Measurements from ENCODE around the gene COG4.

The COG4 gene

DNA sequence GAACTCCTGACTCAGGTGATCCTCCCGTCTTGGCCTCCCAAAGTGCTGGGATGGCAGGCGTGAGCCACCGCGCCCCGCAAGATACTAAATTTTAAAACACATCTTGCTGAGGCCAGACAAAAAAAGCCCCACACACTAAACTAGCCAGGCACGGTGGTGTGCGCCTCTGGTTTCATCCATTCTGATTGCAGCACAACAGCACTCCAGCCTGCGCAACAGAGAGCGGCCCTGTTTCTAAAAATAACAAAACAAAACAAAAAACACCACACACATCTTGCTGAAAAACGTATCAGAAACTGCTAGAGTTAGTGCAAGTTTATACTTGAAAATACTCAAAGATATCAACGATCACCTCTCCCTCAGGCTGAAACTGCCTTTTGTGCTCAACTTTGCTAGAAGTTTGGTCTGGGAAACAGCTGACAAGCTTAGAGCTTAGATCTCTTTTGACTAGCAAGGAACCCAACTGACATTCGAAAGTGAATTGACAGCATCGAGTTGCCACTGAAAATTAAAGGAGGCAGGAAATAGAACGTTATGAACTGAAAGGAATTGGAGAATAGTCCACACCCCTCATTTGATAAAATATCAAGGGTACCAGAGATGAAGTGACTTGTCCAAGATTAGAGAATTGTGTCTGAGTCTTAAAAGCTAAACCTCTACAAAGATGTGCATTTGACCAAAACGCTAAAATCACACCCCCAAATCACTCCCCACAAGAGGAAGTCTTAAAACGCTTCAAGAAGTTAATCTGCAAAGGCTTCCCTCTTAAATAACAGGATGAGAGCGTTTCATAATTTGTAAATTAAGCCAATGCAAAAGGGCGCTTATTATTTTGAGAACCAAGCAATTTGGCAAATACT lies 908 bp downstream of the COG4 start:
- H3K9me3 Mint-ChIP-seq: no peaks in the 10 kb centered on the region

DNA sequence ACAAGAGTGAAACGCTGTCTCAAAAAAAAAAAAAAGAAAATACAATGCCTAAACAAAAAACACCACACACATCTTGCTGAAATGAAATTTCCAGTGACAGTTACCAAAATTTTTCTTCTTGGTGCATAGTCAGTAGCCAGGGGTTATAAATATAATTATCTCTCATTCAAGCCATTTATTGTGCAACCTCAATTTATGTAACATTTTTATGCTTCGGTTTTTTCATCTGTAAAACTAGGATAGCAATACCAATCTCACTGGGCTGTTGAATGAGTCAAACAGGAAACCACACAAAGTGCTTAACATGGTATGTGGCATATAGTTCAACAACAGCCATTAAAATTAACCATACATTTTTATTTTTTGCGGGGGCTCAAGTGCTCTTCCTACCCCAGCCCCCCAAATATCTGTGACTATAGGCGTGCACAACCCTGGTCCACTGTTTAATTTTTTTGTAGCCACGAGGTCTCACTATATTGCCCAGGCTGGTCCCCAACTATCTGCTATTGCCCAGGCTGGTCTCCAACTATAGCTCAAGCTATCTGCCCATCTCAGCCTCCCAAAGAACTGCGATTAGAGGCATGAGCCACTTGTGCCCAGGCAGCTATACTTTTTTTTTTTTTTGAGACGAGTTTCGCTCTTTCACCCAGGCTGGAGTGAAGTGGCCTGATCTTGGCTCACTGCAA lies 2.6 kb downstream of the COG4 start:
- DNase-seq (ENCODE audit: low spot score in 2 of 2) (no peak), ATAC-seq (replicated peaks; ENCODE audit: extremely low read depth, poor library complexity, severe bottlenecking) (peak; percentile 40)
- Mint-ChIP-seq H3K4me1 (peaks cover 45% of the 10 kb centered on the region), H3K9me3 (no peaks in the 10 kb centered on the region), H3K27me3 (no peaks in the 10 kb centered on the region), H3K36me3 (ENCODE audit: insufficient read depth) (peaks cover 46% of the 10 kb centered on the region), H3K4me3 (peak overlapping the region; percentile 95), H3K27ac (ENCODE audit: low read depth) (peak overlapping the region; percentile 99)

More for the DNA sequence above, 908 bp downstream of the COG4 start:
- peak overlapping the region; percentile 99 for H3K27ac Mint-ChIP-seq (ENCODE audit: low read depth)
- peak overlapping the region; percentile 95 for H3K4me3 Mint-ChIP-seq
- peaks cover 58% of the 10 kb centered on the region for H3K4me1 Mint-ChIP-seq
- peaks cover 49% of the 10 kb centered on the region for H3K36me3 Mint-ChIP-seq (ENCODE audit: insufficient read depth)
- H3K27me3 Mint-ChIP-seq: no peaks in the 10 kb centered on the region
- DNase-seq (ENCODE audit: low spot score in 2 of 2) (no peak), ATAC-seq (replicated peaks; ENCODE audit: extremely low read depth, poor library complexity, severe bottlenecking) (no peak)

DNA sequence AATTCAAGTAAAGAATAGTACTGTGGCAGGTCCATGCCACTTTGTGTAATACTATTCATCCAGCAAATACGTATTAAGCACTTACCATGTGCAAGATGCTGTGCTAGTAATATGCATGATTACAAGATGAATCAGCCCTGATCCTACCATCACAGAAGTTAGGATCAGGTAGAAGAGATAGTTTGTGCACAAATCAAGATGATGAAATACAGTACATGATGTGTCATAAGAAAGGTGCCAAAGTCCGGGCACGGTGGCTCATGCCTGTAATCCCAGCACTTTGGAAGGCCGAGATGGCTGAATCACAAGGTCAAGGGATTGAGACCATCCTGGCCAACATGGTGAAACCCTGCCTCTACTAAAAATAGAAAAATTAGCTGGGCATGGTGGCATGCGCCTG lies 10.9 kb downstream of the COG4 start:
- no peaks in the 10 kb centered on the region for H3K27me3 Mint-ChIP-seq
- ATAC-seq (replicated peaks; ENCODE audit: extremely low read depth, poor library complexity, severe bottlenecking) (no peak), DNase-seq (ENCODE audit: low spot score in 2 of 2) (no peak)
- peaks cover 52% of the 10 kb centered on the region for H3K36me3 Mint-ChIP-seq (ENCODE audit: insufficient read depth)
- H3K4me3 Mint-ChIP-seq: no peak overlapping the region
- H3K4me1 Mint-ChIP-seq: peaks cover 12% of the 10 kb centered on the region
- H3K9me3 Mint-ChIP-seq: no peaks in the 10 kb centered on the region
- no peak overlapping the region for H3K27ac Mint-ChIP-seq (ENCODE audit: low read depth)

DNA sequence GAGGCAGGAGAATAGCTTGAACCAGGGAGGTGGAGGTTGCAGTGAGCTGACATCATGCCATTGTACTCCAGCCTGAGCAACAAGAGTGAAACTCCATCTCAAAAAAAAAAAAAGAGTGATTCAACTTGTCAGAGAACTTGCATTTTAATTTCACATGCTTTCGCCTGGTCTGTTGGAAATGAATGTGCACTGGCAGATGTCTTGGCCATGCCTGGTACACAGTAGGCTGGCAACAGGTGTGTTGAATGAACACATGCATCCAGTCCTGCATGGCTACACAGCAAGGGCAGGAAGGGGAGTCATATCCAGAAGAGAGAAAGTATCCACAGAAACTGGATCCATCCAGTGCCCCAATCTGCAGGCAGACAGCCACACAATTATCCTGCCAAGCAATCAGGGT lies 11.5 kb downstream of the COG4 start:
- ATAC-seq (replicated peaks; ENCODE audit: extremely low read depth, poor library complexity, severe bottlenecking): no peak
- no peak overlapping the region for H3K4me3 Mint-ChIP-seq
- peaks cover 48% of the 10 kb centered on the region for H3K36me3 Mint-ChIP-seq (ENCODE audit: insufficient read depth)
- peaks cover 12% of the 10 kb centered on the region for H3K4me1 Mint-ChIP-seq
- no peaks in the 10 kb centered on the region for H3K9me3 Mint-ChIP-seq
- H3K27ac Mint-ChIP-seq (ENCODE audit: low read depth): no peak overlapping the region
- DNase-seq (ENCODE audit: low spot score in 2 of 2): no peak
- H3K27me3 Mint-ChIP-seq: no peaks in the 10 kb centered on the region

DNA sequence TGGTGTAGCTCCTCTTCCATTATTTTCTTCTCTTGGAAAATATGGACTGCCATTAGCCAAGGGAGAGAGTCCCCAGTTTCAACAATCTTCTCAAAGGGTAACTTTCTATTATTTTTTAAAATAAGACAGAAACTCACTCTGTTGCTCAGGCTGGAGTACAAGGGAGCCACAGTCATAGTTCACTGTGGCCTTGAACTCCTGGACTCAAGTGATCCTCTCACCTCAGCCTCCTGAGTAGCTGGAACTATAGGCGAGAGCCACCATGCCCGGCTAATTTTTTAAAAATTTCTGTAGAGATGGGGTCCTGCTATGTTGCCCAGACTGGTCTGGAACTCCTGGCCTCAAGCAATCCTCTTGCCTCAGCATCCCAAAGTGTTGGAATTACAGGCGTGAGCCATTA lies 13.1 kb downstream of the COG4 start:
- DNase-seq (ENCODE audit: low spot score in 2 of 2) (no peak), ATAC-seq (replicated peaks; ENCODE audit: extremely low read depth, poor library complexity, severe bottlenecking) (no peak)
- Mint-ChIP-seq H3K4me3 (no peak overlapping the region), H3K9me3 (no peaks in the 10 kb centered on the region), H3K4me1 (peaks cover 12% of the 10 kb centered on the region), H3K27ac (ENCODE audit: low read depth) (no peak overlapping the region), H3K27me3 (no peaks in the 10 kb centered on the region), H3K36me3 (ENCODE audit: insufficient read depth) (peaks cover 44% of the 10 kb centered on the region)

DNA sequence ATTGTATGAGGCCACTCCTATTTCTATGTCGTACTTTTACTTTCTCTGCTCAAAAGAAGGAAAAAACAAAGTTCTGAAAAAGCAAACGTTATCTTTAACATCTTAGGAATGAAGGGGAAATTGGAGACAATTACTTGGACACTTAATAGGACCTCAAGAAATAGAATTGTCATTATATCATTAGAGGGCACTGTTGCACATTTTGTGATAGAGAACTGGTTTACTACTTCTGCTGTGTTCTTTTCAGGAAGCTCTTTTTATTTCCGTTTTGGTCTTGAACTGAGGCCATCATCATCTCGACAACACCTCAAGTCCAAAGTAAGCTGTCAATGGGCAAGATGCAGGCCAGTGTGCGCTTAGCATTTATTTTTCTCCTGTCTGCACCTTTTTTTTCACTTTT lies 14.6 kb downstream of the COG4 start:
- no peak overlapping the region for H3K4me3 Mint-ChIP-seq
- no peak for DNase-seq (ENCODE audit: low spot score in 2 of 2)
- H3K4me1 Mint-ChIP-seq: peaks cover 12% of the 10 kb centered on the region
- no peaks in the 10 kb centered on the region for H3K9me3 Mint-ChIP-seq
- peak; percentile 56 for ATAC-seq (replicated peaks; ENCODE audit: extremely low read depth, poor library complexity, severe bottlenecking)
- H3K27me3 Mint-ChIP-seq: no peaks in the 10 kb centered on the region
- H3K27ac Mint-ChIP-seq (ENCODE audit: low read depth): peak overlapping the region; percentile 49
- peaks cover 38% of the 10 kb centered on the region for H3K36me3 Mint-ChIP-seq (ENCODE audit: insufficient read depth)

DNA sequence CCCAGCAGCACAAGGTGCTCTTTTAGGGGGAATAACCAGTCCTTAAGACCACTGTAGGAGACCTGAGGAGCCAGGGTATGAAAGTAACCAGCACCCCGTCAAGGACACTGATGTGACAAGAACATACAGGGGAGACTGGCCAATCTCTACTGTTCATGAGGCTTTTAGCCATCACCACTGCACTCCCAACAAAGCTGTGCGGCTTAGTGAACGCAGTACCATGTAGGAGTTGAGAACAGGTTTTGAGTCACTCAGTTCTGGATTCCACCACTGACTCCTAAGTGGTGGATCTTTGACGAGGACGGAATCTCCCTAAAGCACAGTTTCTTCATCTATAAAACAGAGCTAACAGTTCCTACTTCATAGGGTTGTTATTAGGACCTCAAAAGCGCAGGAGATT lies 26.8 kb downstream of the COG4 start:
- Mint-ChIP-seq H3K9me3 (no peaks in the 10 kb centered on the region), H3K4me3 (no peak overlapping the region), H3K36me3 (ENCODE audit: insufficient read depth) (peaks cover 51% of the 10 kb centered on the region), H3K4me1 (peaks cover 5% of the 10 kb centered on the region), H3K27me3 (no peaks in the 10 kb centered on the region), H3K27ac (ENCODE audit: low read depth) (no peak overlapping the region)
- ATAC-seq (replicated peaks; ENCODE audit: extremely low read depth, poor library complexity, severe bottlenecking): no peak
- no peak for DNase-seq (ENCODE audit: low spot score in 2 of 2)

DNA sequence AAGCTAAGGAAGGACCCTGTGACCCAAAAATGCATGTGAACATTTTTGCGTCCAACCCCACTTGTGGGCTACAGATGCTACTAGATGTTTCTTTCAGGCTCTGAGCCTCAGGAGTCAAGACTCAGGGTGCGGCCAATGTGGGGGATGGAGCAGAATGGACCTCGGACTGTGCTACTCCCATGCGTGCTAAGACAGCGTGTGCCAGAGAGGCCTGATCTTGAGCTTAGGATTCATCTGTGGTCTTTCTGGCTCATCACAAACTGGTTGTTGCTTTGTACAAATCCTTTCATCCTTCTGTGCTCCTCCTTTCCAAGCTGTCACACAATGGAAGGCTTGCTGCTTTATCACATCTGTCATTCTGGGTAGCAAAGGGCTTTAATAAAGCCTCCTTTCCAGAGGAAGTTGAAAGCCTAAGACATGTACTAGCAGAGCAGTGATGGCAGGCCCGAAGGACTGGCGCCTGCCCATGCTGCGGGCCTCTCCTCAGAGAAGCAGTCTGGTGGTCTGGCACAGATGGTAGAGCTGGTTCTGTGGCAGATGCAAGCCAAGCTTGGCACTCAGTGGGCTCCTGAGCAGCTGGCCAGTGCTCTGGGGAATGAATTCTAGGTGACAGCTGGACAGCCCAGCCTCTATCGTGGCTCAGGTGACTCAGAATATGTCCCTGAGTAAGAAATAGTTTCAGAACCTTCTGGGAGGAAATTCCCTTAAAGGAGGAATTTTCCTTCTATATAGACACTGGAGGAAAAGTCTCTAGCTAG lies 27.8 kb downstream of the COG4 start:
- ATAC-seq (replicated peaks; ENCODE audit: extremely low read depth, poor library complexity, severe bottlenecking) (no peak), DNase-seq (ENCODE audit: low spot score in 2 of 2) (no peak)
- Mint-ChIP-seq H3K9me3 (no peaks in the 10 kb centered on the region), H3K36me3 (ENCODE audit: insufficient read depth) (peaks cover 53% of the 10 kb centered on the region), H3K27ac (ENCODE audit: low read depth) (no peak overlapping the region), H3K4me3 (no peak overlapping the region), H3K27me3 (no peaks in the 10 kb centered on the region), H3K4me1 (peaks cover 5% of the 10 kb centered on the region)

DNA sequence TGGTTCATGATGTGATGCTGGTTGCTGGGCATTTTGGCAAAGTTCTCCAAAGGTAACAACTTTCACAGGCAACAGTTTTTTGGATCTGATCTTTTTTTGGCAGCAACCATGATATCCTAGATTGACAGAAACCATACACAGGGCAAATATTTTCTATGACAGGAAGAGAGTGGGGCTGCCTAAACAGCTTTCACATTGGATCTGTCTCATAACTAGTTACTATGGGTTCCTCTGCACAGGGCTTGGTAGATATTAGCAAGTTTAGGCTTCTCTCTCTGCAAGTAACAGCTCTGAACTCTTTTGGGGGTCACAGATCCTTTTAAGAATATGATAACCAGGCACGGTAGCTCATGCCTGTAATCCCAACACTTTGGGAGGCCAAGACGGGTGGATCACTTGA lies 28.6 kb downstream of the COG4 start:
- ATAC-seq (replicated peaks; ENCODE audit: extremely low read depth, poor library complexity, severe bottlenecking) (no peak), DNase-seq (ENCODE audit: low spot score in 2 of 2) (no peak)
- peaks cover 53% of the 10 kb centered on the region for H3K36me3 Mint-ChIP-seq (ENCODE audit: insufficient read depth)
- H3K4me3 Mint-ChIP-seq: no peak overlapping the region
- no peak overlapping the region for H3K27ac Mint-ChIP-seq (ENCODE audit: low read depth)
- H3K4me1 Mint-ChIP-seq: peaks cover 5% of the 10 kb centered on the region
- no peaks in the 10 kb centered on the region for H3K27me3 Mint-ChIP-seq
- H3K9me3 Mint-ChIP-seq: no peaks in the 10 kb centered on the region

DNA sequence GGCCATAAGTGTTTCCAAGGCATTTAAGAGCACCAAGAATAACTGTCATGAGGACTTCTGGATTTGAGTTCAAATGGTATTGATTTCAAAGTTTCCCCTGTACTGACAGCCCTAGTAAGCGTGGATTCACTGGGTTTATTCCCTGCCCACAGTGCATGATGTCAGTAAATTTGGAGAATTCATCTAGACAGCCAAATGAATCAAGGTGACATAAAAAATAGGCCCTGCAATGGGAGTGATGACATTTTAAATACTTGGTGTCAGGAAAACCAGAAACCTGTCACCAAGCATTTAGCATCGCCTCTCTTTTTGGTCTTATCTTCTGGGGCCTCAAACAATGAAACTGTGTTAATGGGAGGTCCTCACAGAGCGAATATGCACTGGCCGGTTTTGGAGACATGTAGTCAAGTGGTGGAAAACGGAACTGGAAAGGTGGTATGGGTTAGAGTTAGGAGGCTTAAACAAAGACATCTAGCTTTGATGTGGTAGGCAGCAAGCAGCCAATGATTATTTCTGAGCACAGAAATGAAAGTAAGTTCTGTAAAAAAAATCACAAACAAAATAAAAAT lies 29.1 kb downstream of the COG4 start:
- Mint-ChIP-seq H3K27me3 (no peaks in the 10 kb centered on the region), H3K27ac (ENCODE audit: low read depth) (no peak overlapping the region), H3K4me3 (no peak overlapping the region), H3K4me1 (peaks cover 5% of the 10 kb centered on the region), H3K9me3 (no peaks in the 10 kb centered on the region), H3K36me3 (ENCODE audit: insufficient read depth) (peaks cover 51% of the 10 kb centered on the region)
- no peak for DNase-seq (ENCODE audit: low spot score in 2 of 2)
- no peak for ATAC-seq (replicated peaks; ENCODE audit: extremely low read depth, poor library complexity, severe bottlenecking)

DNA sequence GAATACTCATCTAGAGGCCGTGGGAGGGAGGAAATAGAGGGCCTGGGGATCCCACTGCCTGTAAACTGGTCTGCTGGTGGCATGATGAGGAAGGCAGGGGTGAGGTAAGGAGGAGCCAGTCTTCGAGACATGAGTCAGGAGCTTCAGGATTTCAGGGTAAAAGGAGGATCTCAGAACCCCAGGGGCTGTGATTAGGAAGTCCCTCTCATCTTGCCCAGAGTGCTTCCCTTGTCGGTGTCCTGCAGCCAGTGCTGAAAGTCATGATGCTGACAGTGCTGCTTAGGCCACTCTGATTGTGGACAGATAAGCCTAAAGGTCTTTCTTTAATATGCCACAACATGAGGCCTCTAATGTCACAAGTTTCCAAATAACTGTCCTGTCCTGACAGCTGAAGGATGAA lies 29.6 kb downstream of the COG4 start:
- Mint-ChIP-seq H3K36me3 (ENCODE audit: insufficient read depth) (peaks cover 51% of the 10 kb centered on the region), H3K9me3 (no peaks in the 10 kb centered on the region), H3K27ac (ENCODE audit: low read depth) (peak overlapping the region; percentile 72), H3K4me3 (no peak overlapping the region), H3K4me1 (peaks cover 5% of the 10 kb centered on the region), H3K27me3 (no peaks in the 10 kb centered on the region)
- ATAC-seq (replicated peaks; ENCODE audit: extremely low read depth, poor library complexity, severe bottlenecking) (no peak), DNase-seq (ENCODE audit: low spot score in 2 of 2) (no peak)

DNA sequence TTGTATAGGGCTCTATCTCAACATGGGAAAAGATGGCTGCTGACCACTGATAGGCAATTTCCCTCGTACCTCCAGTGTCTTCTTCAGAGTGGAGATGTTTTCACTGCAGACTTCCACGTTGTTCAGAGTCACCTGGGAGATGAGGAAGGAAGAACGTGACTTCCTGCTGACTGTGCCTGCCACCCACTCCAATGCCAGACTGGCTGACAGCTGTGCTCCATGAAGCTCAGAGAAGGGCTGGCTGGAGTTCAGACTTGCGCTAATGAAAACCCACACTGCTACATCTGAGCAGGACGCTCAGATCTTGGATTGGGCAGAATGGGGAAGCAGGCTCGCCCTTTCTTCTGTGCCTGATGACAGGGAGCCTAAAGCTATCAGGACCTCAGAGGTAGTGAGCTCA lies 33.1 kb downstream of the COG4 start:
- H3K9me3 Mint-ChIP-seq: no peaks in the 10 kb centered on the region
- H3K4me1 Mint-ChIP-seq: peaks cover 5% of the 10 kb centered on the region
- ATAC-seq (replicated peaks; ENCODE audit: extremely low read depth, poor library complexity, severe bottlenecking): no peak
- no peak for DNase-seq (ENCODE audit: low spot score in 2 of 2)
- H3K27me3 Mint-ChIP-seq: no peaks in the 10 kb centered on the region
- peaks cover 46% of the 10 kb centered on the region for H3K36me3 Mint-ChIP-seq (ENCODE audit: insufficient read depth)
- H3K4me3 Mint-ChIP-seq: no peak overlapping the region
- H3K27ac Mint-ChIP-seq (ENCODE audit: low read depth): no peak overlapping the region

Data from central memory CD8-positive, alpha-beta T cell (primary cell).